Stimulated activated CD4-positive, alpha-beta T cell treated with anti-CD3 and anti-CD28 coated beads, Interleukin-15, amount 100 ng/mL, for 1 hour (primary cell): ENCODE results near the gene ERBB2.

Experiments
- DNase-seq, 2 donors: peaks; one replicate each; pipeline ENCODE4 v3.0.0-alpha.2; 2020; ENCODE audit warnings: low read depth in 1 of 2, low spot score in 1 of 2

Gene ERBB2

GRCh38 chr17:39699818-39700147, at the start of gene ERBB2:
TSS of gene ERBB2 (plus strand) at chr17:39700064. CDS start at chr17:39700239, 175 bp downstream.
- no peak for DNase-seq

GRCh38 chr17:39650121-39650579, 49.7 kb upstream of the ERBB2 start:
- DNase-seq: no peak

- no peak for DNase-seq
Measured at GRCh38 chr17:39651923-39652586, 47.8 kb upstream of the ERBB2 start.

GRCh38 chr17:39652587-39653315, 47.1 kb upstream of the ERBB2 start:
- DNase-seq: no peak

- no peak for DNase-seq
Measured at GRCh38 chr17:39653316-39653661, 46.6 kb upstream of the ERBB2 start.

GRCh38 chr17:39653662-39654331, 46.1 kb upstream of the ERBB2 start:
- DNase-seq: peak; percentile 59 to 61

- DNase-seq: no peak
Measured at GRCh38 chr17:39655105-39655504, 44.8 kb upstream of the ERBB2 start.

- no peak for DNase-seq
Measured at GRCh38 chr17:39658346-39658745, 41.5 kb upstream of the ERBB2 start.

GRCh38 chr17:39658760-39659159, 41.1 kb upstream of the ERBB2 start:
- no peak for DNase-seq

- no peak for DNase-seq
Measured at GRCh38 chr17:39659279-39660010, 40.4 kb upstream of the ERBB2 start.

- DNase-seq: no peak
Measured at GRCh38 chr17:39660011-39660360, 39.9 kb upstream of the ERBB2 start.

GRCh38 chr17:39660397-39661385, 39.2 kb upstream of the ERBB2 start:
- DNase-seq: no peak

GRCh38 chr17:39661744-39662541, 37.9 kb upstream of the ERBB2 start:
- no peak for DNase-seq

- no peak for DNase-seq
Measured at GRCh38 chr17:39662551-39663339, 37.1 kb upstream of the ERBB2 start.

GRCh38 chr17:39663340-39663687, 36.5 kb upstream of the ERBB2 start:
- DNase-seq: no peak

- no peak for DNase-seq
Measured at GRCh38 chr17:39663688-39664580, 35.9 kb upstream of the ERBB2 start.

GRCh38 chr17:39664581-39665561, 35.0 kb upstream of the ERBB2 start, which contains the start of gene TCAP:
TSS of gene TCAP (plus strand) at chr17:39665349. CDS start at chr17:39665360, 11 bp downstream.
- DNase-seq: no peak
